Kidney (tissue), 22 donors: ENCODE results near the gene GDI1. TPM values are rescaled to one million over a fixed set of nuclear protein-coding genes. Genes with fewer than 3 reads are reported as not detected.
A peak's percentile ranks its signal among the peaks of the same experiment; 100 is the strongest.
"Not testable (repeated sequence)": the region's sequence is repeated elsewhere in the genome, so short reads cannot be mapped to it uniquely, and the experiment has no call there.

Experiments used
- DNase-seq, 5 donors: peaks; one replicate each; pipeline ENCODE4 v3.0.0-alpha.2; 2013 to 2020
- FAIRE-seq: peaks from 2 replicates; lab custom pipeline; 2012; peaks lifted over from hg19 to GRCh38; lab: Jason Lieb, UNC
- H3K27ac ChIP-seq, 2 donors: one replicate each; pipeline ENCODE4 v1.7.0; 2013; ENCODE audit warnings: low read depth in 2 of 2, low read length in 2 of 2, inconsistent platforms in 1 of 2
- H3K27me3 ChIP-seq: one replicate; pipeline ENCODE4 v1.7.1; 2013; ENCODE audit warnings: low read length, inconsistent platforms; ENCODE audit not compliant: control insufficient read depth, insufficient read depth
- H3K36me3 ChIP-seq, 3 donors: one replicate each; pipeline versions ENCODE4 v1.7.0 to v1.7.1; 2013; ENCODE audit warnings: low read length in 3 of 3, control low read depth in 1 of 3, inconsistent platforms in 1 of 3; ENCODE audit not compliant: insufficient read depth in 3 of 3, control insufficient read depth in 2 of 3
- H3K4me1 ChIP-seq, 3 donors: one replicate each; pipeline versions ENCODE4 v1.7.0 to v1.7.1; 2013; ENCODE audit warnings: low read length in 3 of 3, inconsistent platforms in 1 of 3, low read depth in 1 of 3; ENCODE audit not compliant: control insufficient read depth in 2 of 3, insufficient read depth in 2 of 3
- H3K4me3 ChIP-seq, 3 donors: one replicate each; pipeline versions ENCODE4 v1.7.0 to v1.8.1; 2013; ENCODE audit warnings: low read length in 3 of 3, control low read depth in 1 of 3, inconsistent platforms in 1 of 3
- H3K9ac ChIP-seq, 3 donors: one replicate each; pipeline versions ENCODE4 v1.7.0 to v1.7.1; 2013; ENCODE audit warnings: low read length in 3 of 3, control low read depth in 1 of 3, inconsistent platforms in 1 of 3
- H3K9me3 ChIP-seq, 3 donors: one replicate each; pipeline versions ENCODE4 v1.7.0 to v1.7.1; 2013; ENCODE audit warnings: low read length in 3 of 3, control low read depth in 1 of 3, inconsistent platforms in 1 of 3; ENCODE audit not compliant: control insufficient read depth in 2 of 3, insufficient read depth in 1 of 3
- intact Hi-C: fragments of 100-400 bp; cut with DNase I; formaldehyde crosslinking; loops from one replicate; pipeline ENCODE4 v1.11.1; 2022
- long read RNA-seq, 10 donors: library from polyadenylated mRNA in 1 of 10; unstranded in 1 of 10; transcript quantifications; one replicate each; pipeline ENCODE4 v2.0.0 and lab custom pipeline, GENCODE V29; 2021 to 2026
- polyA plus RNA-seq: library from polyadenylated mRNA; stranded (reverse); fragments of 350-450 nt; fragmentation: Illumina TruSeq; extraction: RNeasy Lipid Tissue Mini Kit (QIAGEN cat#74804); gene quantifications from one replicate; pipeline ENCODE4 v1.2.3, GENCODE V29; 2014; ENCODE audit warnings: low read depth, low replicate concordance; ENCODE audit not compliant: insufficient read depth
- total RNA-seq: library from RNA; stranded (reverse); fragmentation: NEBNext Ultra II Directional; extraction: Animal tissue kit (Norgen Biotek cat#: 25700); gene quantifications from one replicate; pipeline ENCODE4 v1.2.1, GENCODE V29; 2021
- TF ChIP-seq, protein P1 (sequence below): IDR thresholded peaks from 3 replicates; pipeline ENCODE4 v1.5.1; 2012; ENCODE audit warnings: mild to moderate bottlenecking, moderate library complexity, borderline replicate concordance; ENCODE audit not compliant: insufficient read depth; ENCODE audit errors: extremely low read depth
- donor health status: control.
- donor health status: control.
- donor health status: control.
- donor health status: control.
- donor health status: control.
- donor health status: DM: yes; HTN: yes; CAD: no.
- donor health status: Normal renal cell carcinoma (clear cell type).

Gene GDI1
- total RNA-seq (116 TPM), polyA plus RNA-seq (92.5 TPM)
- long read RNA-seq, donor 1, transcript GDI1-211 (5 exons, 1,014 nt): minor isoform, 5 of 53 reads
- long read RNA-seq, donor 1, transcript GDI1-204 (11 exons, 2,474 nt): major isoform, 24 of 53 reads
- long read RNA-seq, donor 1, partial matches to known transcripts: 11 of 53 reads
- long read RNA-seq, donor 1, other reads (novel, unspliced or antisense): 6 of 53 reads
- long read RNA-seq, donor 2, transcript GDI1-204 (11 exons, 2,474 nt): minor isoform, 14 of 56 reads
- long read RNA-seq, donor 2, transcript GDI1-211 (5 exons, 1,014 nt): major isoform, 15 of 56 reads
- long read RNA-seq, donor 2, partial matches to known transcripts: 16 of 56 reads
- long read RNA-seq, donor 2, other reads (novel, unspliced or antisense): 0 of 56 reads
- long read RNA-seq, donor 3, transcript GDI1-206 (3 exons, 754 nt): minor isoform, 5 of 54 reads
- long read RNA-seq, donor 3, transcript GDI1-211 (5 exons, 1,014 nt): minor isoform, 8 of 54 reads
- long read RNA-seq, donor 3, transcript GDI1-204 (11 exons, 2,474 nt): major isoform, 15 of 54 reads
- long read RNA-seq, donor 3, partial matches to known transcripts: 20 of 54 reads
- long read RNA-seq, donor 3, other reads (novel, unspliced or antisense): 0 of 54 reads
- long read RNA-seq, donor 4, transcript GDI1-211 (5 exons, 1,014 nt): minor isoform, 9 of 151 reads
- long read RNA-seq, donor 4, transcript GDI1-204 (11 exons, 2,474 nt): major isoform, 20 of 151 reads
- long read RNA-seq, donor 4, partial matches to known transcripts: 110 of 151 reads
- long read RNA-seq, donor 4, other reads (novel, unspliced or antisense): 5 of 151 reads
- long read RNA-seq, donor 5, partial matches to known transcripts: 0 of 4 reads
- long read RNA-seq, donor 5, other reads (novel, unspliced or antisense): 0 of 4 reads
- long read RNA-seq, donor 6, partial matches to known transcripts: 50 of 56 reads
- long read RNA-seq, donor 6, other reads (novel, unspliced or antisense): 0 of 56 reads
- long read RNA-seq, donor 7, transcript GDI1-204 (11 exons, 2,474 nt): major isoform, 30 of 58 reads
- long read RNA-seq, donor 7, partial matches to known transcripts: 20 of 58 reads
- long read RNA-seq, donor 7, other reads (novel, unspliced or antisense): 3 of 58 reads
- long read RNA-seq, donor 8, transcript GDI1-211 (5 exons, 1,014 nt): major isoform, 8 of 142 reads
- long read RNA-seq, donor 8, partial matches to known transcripts: 123 of 142 reads
- long read RNA-seq, donor 8, other reads (novel, unspliced or antisense): 0 of 142 reads
- long read RNA-seq, donor 9, transcript GDI1-206 (3 exons, 754 nt): major isoform, 7 of 79 reads
- long read RNA-seq, donor 9, partial matches to known transcripts: 64 of 79 reads
- long read RNA-seq, donor 9, other reads (novel, unspliced or antisense): 0 of 79 reads
- long read RNA-seq, donor 10, transcript GDI1-211 (5 exons, 1,014 nt): minor isoform, 7 of 36 reads
- long read RNA-seq, donor 10, transcript GDI1-204 (11 exons, 2,474 nt): major isoform, 15 of 36 reads
- long read RNA-seq, donor 10, partial matches to known transcripts: 7 of 36 reads
- long read RNA-seq, donor 10, other reads (novel, unspliced or antisense): 0 of 36 reads

- Histone ChIP-seq H3K27me3 (no peaks in the 10 kb centered on the region), H3K27ac (peak within 1 kb of the TSS; percentile 51 to 75), H3K4me3 (peak within 1 kb of the TSS; percentile 55 to 63 (median 58)), H3K9ac (peak within 1 kb of the TSS in 2 of 3 donors; percentile 49 to 51), H3K4me1 (peaks cover 0 to 10% (median 3%) of the 10 kb centered on the region in 3 donors), H3K9me3 (no peaks in the 10 kb centered on the region), H3K36me3 (peaks cover 0 to 13% (median 4%) of the 10 kb centered on the region in 3 donors)
- TF ChIP-seq, protein P1, sequence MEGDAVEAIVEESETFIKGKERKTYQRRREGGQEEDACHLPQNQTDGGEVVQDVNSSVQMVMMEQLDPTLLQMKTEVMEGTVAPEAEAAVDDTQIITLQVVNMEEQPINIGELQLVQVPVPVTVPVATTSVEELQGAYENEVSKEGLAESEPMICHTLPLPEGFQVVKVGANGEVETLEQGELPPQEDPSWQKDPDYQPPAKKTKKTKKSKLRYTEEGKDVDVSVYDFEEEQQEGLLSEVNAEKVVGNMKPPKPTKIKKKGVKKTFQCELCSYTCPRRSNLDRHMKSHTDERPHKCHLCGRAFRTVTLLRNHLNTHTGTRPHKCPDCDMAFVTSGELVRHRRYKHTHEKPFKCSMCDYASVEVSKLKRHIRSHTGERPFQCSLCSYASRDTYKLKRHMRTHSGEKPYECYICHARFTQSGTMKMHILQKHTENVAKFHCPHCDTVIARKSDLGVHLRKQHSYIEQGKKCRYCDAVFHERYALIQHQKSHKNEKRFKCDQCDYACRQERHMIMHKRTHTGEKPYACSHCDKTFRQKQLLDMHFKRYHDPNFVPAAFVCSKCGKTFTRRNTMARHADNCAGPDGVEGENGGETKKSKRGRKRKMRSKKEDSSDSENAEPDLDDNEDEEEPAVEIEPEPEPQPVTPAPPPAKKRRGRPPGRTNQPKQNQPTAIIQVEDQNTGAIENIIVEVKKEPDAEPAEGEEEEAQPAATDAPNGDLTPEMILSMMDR: no peak
- intact Hi-C loops: no loop called here
- FAIRE-seq (no peak), DNase-seq (peak; percentile 37 to 77 (median 54))
Observed at GRCh38 chrX:154436983-154437752, at the start of gene GDI1. Gene GDI1 (plus strand): TSS chrX:154437154. CDS start chrX:154437255, 101 bp downstream.

GRCh38 chrX:154388094-154388493 lies 48.9 kb upstream of the GDI1 start:
- DNase-seq, H3K36me3 ChIP-seq, H3K27ac ChIP-seq, H3K4me1 ChIP-seq, H3K4me3 ChIP-seq, FAIRE-seq, H3K9me3 ChIP-seq, H3K9ac ChIP-seq, intact Hi-C loops, H3K27me3 ChIP-seq: not testable (repeated sequence)

GRCh38 chrX:154388649-154389048 lies 48.3 kb upstream of the GDI1 start:
- H3K4me3 ChIP-seq, intact Hi-C loops, H3K9ac ChIP-seq, H3K4me1 ChIP-seq, DNase-seq, FAIRE-seq, H3K9me3 ChIP-seq, H3K36me3 ChIP-seq, H3K27ac ChIP-seq, H3K27me3 ChIP-seq: not testable (repeated sequence)

DNA sequence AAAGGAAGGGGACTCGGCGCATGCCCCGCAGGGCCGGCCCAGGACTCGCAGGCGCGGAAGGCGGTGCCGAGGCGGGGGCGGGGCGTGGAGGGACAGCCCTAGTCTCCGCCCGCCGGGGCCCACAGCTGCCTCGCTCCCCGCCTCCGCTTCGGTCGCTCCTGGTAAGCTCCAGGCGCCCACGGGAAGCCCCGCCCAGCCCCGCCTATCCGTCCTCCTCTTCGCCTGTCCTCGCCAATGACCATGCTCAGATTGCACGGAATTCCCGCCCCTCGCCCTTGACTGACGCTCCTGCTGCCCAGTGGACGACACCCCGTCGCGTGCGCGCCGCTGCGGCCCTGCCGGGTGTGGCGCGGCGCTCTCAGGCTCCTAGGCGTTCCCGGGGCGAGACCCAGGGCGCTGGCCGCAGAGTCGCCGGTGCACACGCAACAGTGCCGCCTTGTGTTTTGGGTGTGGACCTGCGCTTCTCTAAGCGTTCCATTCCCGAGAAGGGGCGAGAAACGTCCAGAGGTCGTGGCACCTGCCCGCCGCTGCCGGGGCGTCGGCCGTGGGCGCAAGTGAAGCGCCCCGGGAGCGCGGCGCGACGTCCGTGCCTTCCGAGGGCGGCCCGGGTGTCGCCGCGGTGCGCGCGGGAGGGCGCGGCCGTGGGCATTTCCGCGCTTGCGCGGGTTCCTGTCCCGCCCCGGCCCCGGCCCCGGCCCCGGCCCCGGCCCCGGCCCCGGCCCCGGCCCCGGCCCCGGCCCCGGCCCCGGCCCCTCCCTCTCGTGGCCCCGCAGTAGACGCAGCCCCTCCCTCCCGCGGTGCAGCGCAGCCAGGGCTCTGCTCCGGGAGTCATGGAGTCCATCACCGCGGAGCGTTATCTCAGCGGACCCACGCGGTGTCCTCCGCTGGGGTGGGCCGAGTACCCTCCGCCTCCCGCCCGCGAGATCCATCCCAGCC lies 46.9 kb upstream of the GDI1 start:
- H3K27me3 ChIP-seq, H3K9me3 ChIP-seq, H3K4me3 ChIP-seq, H3K36me3 ChIP-seq, H3K27ac ChIP-seq, H3K9ac ChIP-seq, intact Hi-C loops, H3K4me1 ChIP-seq, DNase-seq: not testable (repeated sequence)
- peak; percentile 59 for FAIRE-seq

GRCh38 chrX:154396363-154396762 lies 40.6 kb upstream of the GDI1 start:
- H3K36me3 ChIP-seq: peaks cover 2 to 15% (median 8%) of the 10 kb centered on the region in 3 donors
- intact Hi-C loops, H3K9me3 ChIP-seq, H3K9ac ChIP-seq, FAIRE-seq, H3K4me3 ChIP-seq, H3K27ac ChIP-seq, H3K27me3 ChIP-seq: not testable (repeated sequence)
- peaks cover 0 to 21% (median 7%) of the 10 kb centered on the region in 3 donors for H3K4me1 ChIP-seq
- peak in 2 of 5 donors; percentile 32 to 66 for DNase-seq
